NCI-H1436 treated with DMSO at 0.1 percent for 48 hours (cell line): Measurements from ENCODE around the gene SGPL1.
"Not testable (repeated sequence)": the region's sequence is repeated elsewhere in the genome, so short reads cannot be mapped to it uniquely, and the experiment has no call there.

Experiments used
- DNase-seq: peaks from one replicate; lab custom pipeline; 2025; lab: John Stamatoyannopoulos, UW

The SGPL1 gene, protein sequence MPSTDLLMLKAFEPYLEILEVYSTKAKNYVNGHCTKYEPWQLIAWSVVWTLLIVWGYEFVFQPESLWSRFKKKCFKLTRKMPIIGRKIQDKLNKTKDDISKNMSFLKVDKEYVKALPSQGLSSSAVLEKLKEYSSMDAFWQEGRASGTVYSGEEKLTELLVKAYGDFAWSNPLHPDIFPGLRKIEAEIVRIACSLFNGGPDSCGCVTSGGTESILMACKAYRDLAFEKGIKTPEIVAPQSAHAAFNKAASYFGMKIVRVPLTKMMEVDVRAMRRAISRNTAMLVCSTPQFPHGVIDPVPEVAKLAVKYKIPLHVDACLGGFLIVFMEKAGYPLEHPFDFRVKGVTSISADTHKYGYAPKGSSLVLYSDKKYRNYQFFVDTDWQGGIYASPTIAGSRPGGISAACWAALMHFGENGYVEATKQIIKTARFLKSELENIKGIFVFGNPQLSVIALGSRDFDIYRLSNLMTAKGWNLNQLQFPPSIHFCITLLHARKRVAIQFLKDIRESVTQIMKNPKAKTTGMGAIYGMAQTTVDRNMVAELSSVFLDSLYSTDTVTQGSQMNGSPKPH

DNA sequence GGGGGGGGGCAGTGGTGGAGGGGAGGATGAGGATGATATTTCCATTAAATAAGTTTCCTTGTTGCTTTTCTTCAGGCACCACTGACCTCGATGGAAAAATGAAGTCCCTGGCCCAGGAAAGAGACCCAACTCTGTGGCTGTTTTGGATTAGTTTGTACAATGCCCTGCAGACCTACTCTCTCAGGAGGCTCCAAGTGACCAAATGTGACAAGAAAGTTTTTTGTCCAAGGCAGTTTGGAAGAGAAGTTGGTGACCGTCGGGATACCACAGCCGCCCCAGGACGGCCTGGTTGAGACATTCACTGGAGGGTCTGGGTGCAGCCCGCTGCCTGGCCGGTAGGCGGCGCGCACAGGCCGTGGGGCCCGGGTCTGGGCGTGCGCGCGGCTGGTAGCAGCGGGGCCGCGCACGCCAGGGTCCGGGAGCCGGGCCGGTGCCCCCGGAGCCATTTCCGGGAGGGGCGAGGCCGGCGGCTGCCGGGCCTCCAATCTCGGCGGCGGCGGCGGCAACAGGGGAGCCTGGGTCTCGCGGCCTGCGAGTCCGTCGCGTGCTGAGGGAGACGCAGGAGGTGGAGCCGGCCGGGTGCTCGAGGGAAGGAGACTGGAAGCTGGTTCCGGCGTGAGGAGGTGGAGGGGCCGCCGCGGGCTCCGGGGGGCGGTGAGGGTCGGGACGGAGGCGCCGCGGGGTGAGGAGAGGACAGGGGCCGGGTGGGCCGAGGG, at the start of gene SGPL1:
Gene SGPL1, plus strand, starts transcription at position 445 of the 716 bp plus-strand sequence. CDS start 906 bp downstream, outside the sequence.
- no peak for DNase-seq

GRCh38 chr10:70768026-70768685, 47.6 kb upstream of the SGPL1 start:
- DNase-seq, result not testable (repeated sequence)

GRCh38 chr10:70769121-70769520, 46.6 kb upstream of the SGPL1 start:
- no peak for DNase-seq

DNA sequence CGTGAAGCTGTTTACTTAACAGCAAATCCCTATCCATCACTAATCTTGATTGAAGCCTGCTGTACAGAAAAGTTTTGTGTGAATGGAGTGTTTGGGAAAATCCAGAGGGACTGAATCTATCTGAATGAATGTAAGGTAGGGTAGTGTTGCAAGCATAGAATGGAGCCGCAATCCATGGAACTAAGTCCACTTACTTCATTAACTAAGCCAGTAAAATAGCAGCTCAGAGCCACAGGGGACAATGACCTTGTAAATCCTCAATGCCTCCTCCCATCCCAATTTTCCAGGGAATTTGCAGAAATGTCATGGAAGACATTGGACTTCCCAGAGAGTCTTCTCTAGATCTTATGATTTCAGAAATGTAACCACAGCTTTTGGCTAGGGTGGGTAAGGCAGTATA, 45.7 kb upstream of the SGPL1 start:
- DNase-seq, result no peak

GRCh38 chr10:70770516-70770915, 45.2 kb upstream of the SGPL1 start:
- not testable (repeated sequence) for DNase-seq

DNA sequence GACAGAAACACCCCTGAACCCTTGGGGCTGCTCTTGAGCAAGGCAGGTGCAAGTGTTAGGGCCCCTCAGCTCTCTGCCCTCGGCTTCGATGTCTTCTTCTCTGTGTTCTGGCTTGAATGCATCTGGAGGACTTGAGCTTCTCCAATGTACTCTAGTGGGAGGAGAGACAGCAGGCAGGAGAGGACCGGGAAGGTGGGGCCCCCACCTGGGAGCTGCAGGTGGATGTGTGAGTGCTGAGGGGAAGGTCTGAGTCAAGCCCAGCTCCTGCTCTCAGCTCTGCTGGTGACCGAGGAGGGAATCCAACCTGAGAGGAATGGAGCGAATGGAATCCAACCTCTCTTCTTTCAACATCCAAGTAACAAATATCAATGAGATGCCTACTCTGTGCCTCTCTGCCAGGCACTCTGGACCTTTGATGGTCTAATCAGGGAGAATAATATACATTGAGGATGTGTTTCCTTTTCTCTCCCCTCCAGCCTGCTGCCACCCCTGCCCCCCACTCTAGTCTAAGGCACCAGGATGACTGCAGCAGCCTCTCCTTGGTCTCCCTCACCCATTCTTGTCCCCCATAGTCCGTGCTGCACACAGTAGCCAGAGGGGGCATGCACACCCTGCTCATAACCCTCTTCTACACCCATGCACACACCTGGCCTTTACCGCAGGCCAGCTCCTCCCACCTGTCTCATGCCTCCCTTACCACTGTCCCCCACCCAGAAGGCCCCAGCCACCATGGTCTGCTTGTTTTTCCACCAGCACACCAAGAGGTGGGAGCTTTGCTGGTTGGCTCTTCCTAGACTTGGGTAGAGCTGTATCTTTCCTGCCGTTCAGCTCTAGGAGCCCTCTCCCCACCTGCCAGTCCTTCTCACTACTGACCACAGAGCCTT, 44.2 kb upstream of the SGPL1 start:
- no peak for DNase-seq

GRCh38 chr10:70772627-70773026, 43.1 kb upstream of the SGPL1 start:
- DNase-seq, result no peak

- no peak for DNase-seq
Observed at GRCh38 chr10:70773461-70773860, 42.3 kb upstream of the SGPL1 start.

DNA sequence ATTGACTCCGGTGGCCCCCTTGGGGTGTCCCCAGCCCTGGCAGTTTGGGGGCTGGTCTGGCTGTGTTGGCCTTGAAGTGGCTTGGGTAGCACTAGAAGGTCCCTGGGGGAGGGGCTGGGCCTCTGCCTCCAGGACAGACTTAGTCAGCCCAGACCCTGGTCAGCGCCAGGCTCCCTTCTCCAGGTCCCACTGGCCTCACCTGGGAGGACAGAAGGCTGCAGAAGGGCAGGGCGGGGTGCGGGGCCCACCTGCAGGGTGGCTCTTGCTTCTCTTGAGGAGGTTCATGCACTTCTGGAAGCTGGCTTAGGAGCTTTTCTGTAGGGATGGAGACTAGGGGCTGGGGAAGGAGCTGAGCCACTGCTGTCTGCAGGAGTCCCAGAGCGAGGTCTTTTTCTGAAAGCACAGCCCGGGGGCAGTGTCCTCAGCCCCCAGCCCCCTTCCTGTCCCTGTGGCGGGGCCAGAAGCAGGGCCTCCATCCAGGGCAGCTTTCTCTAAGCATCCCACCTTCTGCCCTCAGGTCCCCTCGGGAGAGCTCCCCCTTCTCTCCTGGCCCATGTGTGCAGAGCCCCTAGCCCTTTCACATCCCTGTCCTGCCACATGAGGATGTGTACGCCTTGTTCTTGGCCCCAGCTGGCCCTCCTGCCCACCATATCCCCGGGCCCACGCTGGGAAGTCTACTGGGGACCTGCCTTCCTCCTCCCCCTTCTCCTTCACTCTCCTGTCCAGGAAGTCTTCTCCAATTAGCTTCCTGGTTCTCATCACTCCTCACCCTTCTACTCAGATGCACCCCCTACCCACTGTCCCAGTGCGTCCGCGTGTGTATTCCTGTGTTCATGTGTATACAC, 41.6 kb upstream of the SGPL1 start:
- no peak for DNase-seq

DNA sequence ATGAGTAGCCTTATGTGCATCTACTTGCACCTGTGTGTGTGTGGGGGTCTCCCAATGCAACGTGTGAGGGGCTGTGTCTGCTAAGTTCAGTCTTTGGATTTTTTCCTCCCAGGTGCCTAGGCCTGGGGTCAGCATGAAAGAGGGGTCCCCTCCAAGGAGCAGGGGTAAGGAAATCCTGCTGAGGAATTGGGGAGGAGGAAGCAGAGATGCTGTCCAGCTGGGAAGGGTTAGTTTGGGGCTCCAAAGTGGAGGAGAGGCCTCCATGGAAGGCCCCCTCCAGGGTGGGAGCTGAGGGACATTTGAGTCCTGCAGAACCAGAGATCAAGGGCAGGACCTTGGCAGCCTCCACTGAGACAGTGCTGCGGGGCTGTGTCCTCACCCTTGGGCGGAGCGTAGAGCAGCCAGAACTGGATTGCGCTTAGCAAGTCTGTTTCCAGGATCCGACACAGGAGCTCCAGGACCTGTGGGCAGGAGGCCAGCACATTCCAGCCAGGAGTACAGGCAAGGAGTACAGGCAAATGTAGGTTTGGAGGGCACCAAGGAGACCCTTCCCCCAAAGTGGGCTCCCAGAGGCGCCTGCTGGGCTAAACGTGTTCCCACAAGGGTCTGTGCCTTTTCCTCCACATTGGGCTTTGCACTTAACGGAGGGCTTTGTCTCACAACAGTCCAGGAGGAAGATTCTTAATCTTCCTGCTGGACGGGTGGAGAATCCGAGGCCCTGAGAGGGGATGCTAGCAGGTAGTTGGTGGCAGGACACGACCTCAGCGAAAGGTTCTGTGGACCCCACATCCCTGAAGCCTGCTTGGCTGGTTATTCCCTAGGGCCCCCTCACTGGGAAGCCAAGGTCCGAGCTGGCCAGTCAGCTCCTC, 40.7 kb upstream of the SGPL1 start:
- no peak for DNase-seq

GRCh38 chr10:70775679-70776454, 39.9 kb upstream of the SGPL1 start:
- no peak for DNase-seq

GRCh38 chr10:70776455-70777005, 39.2 kb upstream of the SGPL1 start:
- no peak for DNase-seq

- DNase-seq, result no peak
Observed at GRCh38 chr10:70777063-70777875, 38.5 kb upstream of the SGPL1 start.

DNA sequence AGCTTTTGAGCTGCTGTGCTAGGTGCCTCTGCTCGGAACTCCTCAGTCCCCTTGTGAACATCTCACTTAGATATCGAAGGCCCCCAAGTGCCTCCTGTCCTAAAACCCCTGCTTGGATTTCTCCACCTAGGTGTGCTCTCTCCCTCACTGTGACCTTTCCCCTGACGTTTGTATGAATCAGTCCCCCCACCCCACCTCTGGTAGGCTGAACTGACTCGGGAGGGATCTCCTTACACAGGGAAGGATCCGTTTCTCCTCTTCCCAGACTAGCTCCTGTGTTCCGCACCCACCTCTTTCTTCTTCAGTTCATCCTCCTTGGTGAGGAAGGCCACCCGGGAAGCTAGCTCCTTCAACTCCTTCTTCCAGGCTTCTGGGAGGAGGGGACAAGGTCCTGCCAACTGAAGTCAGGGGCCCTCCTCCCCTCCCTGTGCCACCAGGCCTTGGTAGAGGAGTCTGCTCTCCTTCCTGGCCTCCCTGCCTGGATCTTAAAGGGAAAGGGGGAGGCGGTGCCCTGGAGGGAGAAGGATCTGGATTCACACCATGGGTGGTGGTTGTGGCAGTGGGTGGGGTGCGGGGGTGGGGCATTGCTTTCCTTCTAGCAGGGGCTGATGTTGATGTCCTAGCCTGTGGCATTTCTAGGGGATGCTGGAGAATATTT, 37.4 kb upstream of the SGPL1 start:
- no peak for DNase-seq

DNA sequence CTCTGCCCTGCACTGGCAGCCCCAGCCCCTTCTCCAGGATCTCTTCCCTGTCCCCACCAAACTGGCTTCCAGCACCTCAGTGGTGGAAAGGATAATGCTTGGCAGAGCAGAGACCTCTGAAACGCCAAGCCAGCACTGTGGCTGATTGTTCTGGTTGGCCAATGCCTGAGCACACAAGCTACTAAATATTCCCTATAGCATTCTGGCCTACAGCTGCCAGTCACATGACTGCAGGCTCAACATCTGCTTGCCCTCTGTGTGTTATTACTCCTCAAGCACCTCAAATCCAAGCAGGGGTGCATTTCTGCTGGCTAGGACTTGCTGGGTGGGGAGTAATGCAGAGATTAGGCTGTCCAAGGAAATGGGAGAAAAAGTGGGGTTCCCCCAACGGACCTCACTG, 36.7 kb upstream of the SGPL1 start:
- no peak for DNase-seq

- DNase-seq, result no peak
Observed at GRCh38 chr10:70779511-70780369, 36.0 kb upstream of the SGPL1 start.
